ENCODE data around the gene CHST15.

The CHST15 gene

DNA sequence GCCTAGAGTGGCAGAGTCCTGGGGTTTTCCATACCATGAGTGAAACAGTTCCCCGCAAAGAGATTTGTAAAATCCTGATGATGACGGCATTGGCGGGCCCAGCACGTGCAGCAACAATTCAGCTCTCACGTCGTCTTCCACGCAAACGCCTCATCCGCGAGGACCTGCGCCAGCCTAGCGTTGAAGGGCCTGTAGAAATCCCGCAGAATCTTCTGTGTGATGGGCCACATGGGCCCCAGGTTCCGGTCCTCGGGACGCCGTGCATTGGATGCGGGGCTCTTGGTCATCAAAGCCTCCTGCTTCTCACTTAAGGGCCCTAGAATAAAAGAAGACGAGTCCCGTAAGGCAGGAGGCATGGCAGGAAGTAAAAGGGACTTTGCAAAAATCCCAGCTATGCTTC lies 83.4 kb downstream of the CHST15 start:
- peak overlapping the region; percentile 74; the same call in 1 of the 2 replicates for H3K27ac ChIP-seq
- ChIA-PET CTCF (interaction anchor here (0.6 to 1.0 kb wide), 4 partner anchors 14 to 1635 kb away, joined by 3 to 5 read pairs (median 4); no protein-coding TSS in a partner anchor), POLR2A (ENCODE audit: low non-redundant PET) (no interaction called here)
- DNase-seq (ENCODE audit: low spot score), result no peak
- TF ChIP-seq, protein P1, sequence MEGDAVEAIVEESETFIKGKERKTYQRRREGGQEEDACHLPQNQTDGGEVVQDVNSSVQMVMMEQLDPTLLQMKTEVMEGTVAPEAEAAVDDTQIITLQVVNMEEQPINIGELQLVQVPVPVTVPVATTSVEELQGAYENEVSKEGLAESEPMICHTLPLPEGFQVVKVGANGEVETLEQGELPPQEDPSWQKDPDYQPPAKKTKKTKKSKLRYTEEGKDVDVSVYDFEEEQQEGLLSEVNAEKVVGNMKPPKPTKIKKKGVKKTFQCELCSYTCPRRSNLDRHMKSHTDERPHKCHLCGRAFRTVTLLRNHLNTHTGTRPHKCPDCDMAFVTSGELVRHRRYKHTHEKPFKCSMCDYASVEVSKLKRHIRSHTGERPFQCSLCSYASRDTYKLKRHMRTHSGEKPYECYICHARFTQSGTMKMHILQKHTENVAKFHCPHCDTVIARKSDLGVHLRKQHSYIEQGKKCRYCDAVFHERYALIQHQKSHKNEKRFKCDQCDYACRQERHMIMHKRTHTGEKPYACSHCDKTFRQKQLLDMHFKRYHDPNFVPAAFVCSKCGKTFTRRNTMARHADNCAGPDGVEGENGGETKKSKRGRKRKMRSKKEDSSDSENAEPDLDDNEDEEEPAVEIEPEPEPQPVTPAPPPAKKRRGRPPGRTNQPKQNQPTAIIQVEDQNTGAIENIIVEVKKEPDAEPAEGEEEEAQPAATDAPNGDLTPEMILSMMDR (conservative IDR thresholded peaks at IDR 0.05; ENCODE audit: low read depth), result no peak

DNA sequence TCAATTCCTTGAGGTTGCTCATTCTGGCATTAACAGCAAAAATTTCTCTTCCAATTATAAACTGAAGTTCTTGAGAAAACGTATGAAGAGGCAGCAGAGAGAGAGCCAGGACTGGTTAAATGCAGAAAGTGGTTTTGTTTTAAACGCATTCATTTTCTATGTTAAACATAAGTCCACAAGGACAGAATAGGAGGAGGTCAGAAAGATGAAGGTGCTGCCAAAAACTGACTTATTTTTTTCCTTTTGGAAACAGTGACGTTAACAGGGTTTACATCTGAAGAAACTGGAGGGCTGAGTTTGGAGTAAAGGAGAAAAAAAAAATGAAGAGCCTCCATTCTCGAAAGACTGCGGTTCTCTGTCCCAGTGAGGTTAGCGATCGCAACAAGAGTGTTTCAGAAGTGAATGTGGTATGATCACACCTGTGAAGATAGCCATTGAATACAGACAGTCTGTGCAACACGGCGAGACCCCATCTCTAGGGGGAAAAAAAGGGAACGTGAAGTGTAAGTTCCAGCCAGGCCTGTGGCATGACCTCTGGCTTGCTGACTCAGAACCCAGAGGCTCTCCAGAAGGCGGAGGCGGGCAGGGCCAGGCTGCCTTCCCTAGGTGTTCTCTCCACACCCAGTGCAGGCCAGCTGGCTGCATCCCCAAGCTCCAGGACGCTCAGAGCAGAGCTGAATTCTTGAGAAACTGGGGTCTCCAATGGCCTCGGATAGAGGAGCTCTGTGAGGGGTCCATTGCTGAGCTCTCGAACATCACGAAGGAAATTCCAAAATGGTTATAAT lies 84.0 kb downstream of the CHST15 start:
- H3K27ac ChIP-seq, result peak overlapping the region; percentile 74; the same call in 1 of the 2 replicates
- no peak for DNase-seq (ENCODE audit: low spot score)
- TF ChIP-seq, protein P1 (conservative IDR thresholded peaks at IDR 0.05; ENCODE audit: low read depth), result no peak
- ChIA-PET CTCF (interaction anchor here (0.6 to 1.0 kb wide), 3 partner anchors 14 to 1634 kb away, joined by 3 to 5 read pairs (median 5); no protein-coding TSS in a partner anchor), POLR2A (ENCODE audit: low non-redundant PET) (no interaction called here)

DNA sequence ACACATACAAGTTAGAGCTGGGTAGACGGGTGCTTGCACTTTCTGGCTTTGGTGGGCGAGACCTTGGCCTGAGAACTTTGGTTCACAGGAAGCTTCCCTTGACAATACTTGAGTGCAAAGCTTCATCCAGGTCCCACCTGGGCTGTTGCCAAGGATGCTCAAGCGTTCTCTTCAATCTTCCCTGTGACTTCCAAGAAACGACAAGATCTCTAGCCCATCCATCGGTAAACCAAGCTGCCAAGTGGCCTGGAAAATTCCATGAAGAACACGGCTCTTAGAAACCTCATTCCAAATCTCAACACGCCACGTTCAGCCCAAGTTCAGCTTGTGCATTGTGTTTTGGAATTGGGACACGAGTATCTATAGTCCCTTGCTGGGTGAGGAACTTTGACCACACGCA lies 84.7 kb downstream of the CHST15 start:
- CTCF ChIA-PET, result interaction anchor here (0.7 kb wide), 1 partner anchor 212 kb away, joined by 4 read pairs; no protein-coding TSS in a partner anchor
- POLR2A ChIA-PET (ENCODE audit: low non-redundant PET), result no interaction called here

DNA sequence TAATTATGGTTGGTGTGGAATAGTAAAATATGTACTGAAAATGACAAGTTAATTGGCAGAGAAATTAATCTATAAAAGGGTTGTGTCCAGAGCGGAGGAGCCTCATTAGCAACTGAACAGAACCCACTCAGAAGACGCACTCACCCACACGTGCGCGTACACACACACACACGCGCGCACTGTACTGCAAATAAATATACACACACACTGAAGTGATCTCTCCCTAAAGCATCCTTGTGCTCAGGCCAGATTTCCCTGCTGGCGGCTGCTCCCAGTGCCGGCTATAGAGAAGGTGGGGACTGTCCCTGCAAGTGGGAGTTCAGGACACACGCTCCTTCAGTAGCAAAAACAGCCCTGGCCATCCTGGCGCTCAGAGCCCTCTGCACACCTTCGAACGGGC lies 85.2 kb downstream of the CHST15 start:
- TF ChIP-seq, protein P1 (conservative IDR thresholded peaks at IDR 0.05; ENCODE audit: low read depth), result no peak
- ChIA-PET CTCF (interaction anchor here (0.7 kb wide), 1 partner anchor 212 kb away, joined by 4 read pairs; no protein-coding TSS in a partner anchor), POLR2A (ENCODE audit: low non-redundant PET) (no interaction called here)
- no peak overlapping the region for H3K27ac ChIP-seq
- no peak for DNase-seq (ENCODE audit: low spot score)

More for the DNA sequence above, 84.7 kb downstream of the CHST15 start:
- TF ChIP-seq, protein P1 (conservative IDR thresholded peaks at IDR 0.05; ENCODE audit: low read depth), result no peak
- no peak overlapping the region for H3K27ac ChIP-seq
- no peak for DNase-seq (ENCODE audit: low spot score)

DNA sequence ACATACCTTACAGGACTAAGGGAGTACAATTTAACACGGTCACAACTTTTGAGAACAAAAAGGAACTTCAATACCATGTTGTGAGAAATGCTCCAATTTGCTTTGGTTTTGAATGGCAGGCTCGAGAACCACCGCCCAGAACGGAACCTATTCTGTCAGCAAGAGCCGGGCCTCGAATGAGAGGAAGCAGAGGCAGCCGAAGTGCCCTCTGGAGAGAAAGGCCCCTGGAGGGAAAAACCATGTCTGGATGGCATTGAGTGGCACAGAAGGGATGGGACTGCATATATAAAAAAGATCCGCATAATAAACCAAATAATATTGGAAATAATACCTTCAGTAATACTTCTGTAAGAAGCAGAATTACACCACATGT lies 85.6 kb downstream of the CHST15 start:
- ChIA-PET POLR2A (ENCODE audit: low non-redundant PET) (no interaction called here), CTCF (no interaction called here)
- TF ChIP-seq, protein P1 (conservative IDR thresholded peaks at IDR 0.05; ENCODE audit: low read depth), result no peak
- no peak for DNase-seq (ENCODE audit: low spot score)
- H3K27ac ChIP-seq, result no peak overlapping the region

DNA sequence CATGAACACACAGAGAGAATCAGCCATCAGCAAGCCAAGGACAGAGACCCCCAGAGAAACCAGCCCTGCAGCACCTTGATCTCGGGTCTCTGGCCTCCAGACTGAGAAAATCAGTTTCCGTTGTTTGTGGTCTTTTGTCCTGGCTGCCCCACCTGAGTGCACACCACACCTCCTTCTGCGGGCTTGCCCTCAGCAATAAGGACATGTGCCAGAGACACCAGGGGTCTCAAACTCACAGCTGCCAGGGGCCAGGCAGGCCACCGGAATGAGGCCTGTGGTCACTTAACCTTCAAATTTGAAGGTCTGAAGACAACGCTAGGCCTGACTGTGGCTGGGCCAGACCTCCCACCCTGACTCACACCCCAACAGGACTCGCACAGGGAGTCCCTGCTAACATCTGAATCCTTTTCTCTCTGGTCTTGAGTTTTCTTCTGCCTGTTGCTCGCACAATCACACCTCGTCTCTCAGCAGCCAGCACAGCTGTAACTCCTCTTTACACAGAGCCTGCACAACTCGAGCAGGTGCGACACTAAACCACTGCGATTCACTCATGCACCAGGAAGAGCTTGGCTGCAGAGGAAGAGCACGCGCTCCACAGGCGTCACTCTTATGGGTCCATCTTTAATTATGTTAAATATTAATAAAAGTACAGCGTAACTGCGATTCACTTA lies 86.2 kb downstream of the CHST15 start:
- no peak overlapping the region for H3K27ac ChIP-seq
- ChIA-PET CTCF (no interaction called here), POLR2A (ENCODE audit: low non-redundant PET) (no interaction called here)
- TF ChIP-seq, protein P1 (conservative IDR thresholded peaks at IDR 0.05; ENCODE audit: low read depth), result no peak
- no peak for DNase-seq (ENCODE audit: low spot score)
